ENCODE data around the gene SH3GL3.

GRCh38 chr15:83561661-83562060 lies 114.5 kb downstream of the SH3GL3 start:
- TF ChIP-seq CTCF (IDR thresholded peaks at IDR 0.05; ENCODE audit: insufficient read depth, low read length, poor library complexity, severe bottlenecking) = no peak
- TF ChIP-seq EZH2phosphoT487 (conservative IDR thresholded peaks at IDR 0.05; ENCODE audit: low read length) = no peak

All from SU-DHL-6 (cell line).